ENCODE data around the gene ZNF620.
"Not testable (repeated sequence)": the region's sequence is repeated elsewhere in the genome, so short reads cannot be mapped to it uniquely, and the experiment has no call there.

ZNF620 gene
- 6.5 to 6.6 reads per million in 2 experiments for total RNA-seq

DNA sequence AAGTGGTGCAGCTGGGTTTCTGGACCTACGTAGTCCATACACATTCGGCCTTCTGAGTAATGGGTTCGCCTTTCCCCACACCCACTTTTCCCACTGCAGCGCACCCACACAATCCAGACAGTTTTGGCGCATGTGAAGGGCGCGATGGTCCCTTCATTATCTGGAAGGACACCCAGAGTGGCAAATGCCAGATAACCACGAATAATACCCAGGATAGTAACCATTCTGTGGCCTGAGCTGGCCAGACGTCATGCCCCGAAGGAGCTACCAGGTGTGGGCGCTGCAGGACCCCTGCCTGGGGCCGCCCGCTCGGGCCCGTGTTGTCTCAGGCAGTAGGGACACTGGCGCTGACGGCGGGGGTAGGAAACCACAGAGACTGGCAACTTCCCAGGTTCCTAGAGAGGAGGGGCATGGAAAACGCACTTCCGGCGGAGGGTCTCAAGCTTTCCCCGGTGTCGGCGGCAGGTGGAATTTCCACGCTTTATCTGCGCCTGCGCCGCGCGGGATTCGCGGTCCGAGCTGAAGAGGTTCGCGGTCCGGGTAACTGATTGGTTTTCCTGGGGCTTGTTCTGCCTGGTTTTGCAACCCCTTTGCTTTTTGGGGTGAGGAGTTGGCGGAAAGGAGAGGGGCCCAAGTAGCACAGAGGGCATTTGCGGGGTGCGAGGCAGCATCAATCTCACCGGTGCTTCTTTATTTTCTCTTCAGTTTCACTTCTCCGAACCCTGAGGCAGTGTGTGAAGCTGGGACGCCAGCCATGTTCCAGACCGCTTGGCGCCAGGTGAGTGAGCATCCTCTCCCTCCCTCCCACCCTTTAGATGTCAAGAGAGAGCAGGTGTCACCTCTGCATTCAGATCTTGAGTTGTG, at the start of gene ZNF620:
TSS of gene ZNF620 (plus strand) at position 441 of the 864 bp plus-strand sequence. CDS start at position 755, 314 bp downstream.
- DNase-seq (ENCODE audit: low read depth), result peak; percentile 14

GRCh38 chr3:40456279-40456939, 49.4 kb upstream of the ZNF620 start:
- DNase-seq (ENCODE audit: low read depth), result no peak

DNA sequence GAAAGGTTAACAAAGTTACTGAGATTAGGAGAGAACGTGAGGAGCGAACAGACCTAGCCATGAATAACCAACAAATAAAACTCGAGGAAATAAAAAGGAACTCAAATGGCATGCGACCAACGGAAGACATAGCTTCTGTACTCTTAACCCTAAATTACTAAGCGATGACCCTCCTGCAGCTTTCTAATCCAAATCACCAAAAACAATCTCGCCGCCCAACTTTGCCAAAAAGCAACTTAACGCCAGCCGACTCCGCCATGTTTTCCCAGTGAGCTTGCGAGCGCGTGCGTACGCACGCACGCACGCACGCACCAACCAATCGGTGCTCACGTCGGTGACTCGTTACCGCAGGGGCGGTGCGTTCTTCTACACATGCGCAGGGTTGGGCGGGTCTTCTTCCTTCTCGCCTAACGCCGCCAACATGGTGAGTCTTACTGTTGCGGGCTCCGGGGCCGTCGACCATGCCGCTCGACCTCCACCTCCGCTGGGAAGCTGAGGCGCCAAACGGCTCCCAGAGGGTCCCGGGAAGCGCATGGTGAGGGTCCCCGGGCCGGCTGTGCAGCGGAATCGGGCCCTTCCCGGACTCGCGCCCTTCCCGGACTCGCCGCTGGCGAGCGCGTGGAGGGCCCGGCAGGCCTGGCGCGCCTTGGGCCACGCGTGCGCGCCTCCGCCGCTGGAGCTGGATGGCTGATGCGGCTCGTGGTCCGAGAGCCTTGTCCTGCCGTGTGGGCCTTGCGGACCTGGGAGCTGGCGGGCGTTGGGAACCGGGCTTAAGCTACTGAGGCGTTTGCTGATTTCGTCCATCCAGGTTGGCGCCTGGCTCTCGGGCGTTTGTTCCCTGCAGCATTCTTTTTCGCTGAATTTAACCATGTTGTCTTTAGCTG, 48.7 kb upstream of the ZNF620 start, which contains the start of gene RPL14:
TSS of gene RPL14 (plus strand) at position 400 of the 884 bp plus-strand sequence. CDS start at position 533, 133 bp downstream.
- DNase-seq (ENCODE audit: low read depth), result peak; percentile 90

GRCh38 chr3:40458473-40458872, 47.4 kb upstream of the ZNF620 start:
- DNase-seq (ENCODE audit: low read depth), result no peak

GRCh38 chr3:40460481-40460880, 45.4 kb upstream of the ZNF620 start:
- not testable (repeated sequence) for DNase-seq (ENCODE audit: low read depth)

DNA sequence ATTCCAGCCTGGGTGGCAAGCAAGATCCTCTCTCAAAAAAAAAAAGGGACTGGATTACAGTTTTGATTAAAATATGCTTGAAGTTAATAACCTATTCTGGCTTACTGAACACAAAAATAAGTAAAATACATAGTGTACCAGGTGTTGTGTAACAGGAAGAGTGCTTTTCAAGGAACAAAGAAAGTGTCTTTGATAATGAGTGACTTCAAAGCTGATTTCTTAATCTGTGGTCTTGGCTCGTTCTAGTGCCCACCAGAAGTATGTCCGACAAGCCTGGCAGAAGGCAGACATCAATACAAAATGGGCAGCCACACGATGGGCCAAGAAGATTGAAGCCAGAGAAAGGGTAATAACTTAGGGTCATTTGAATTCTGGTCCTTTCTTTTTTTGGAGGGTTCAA, 44.7 kb upstream of the ZNF620 start:
- no peak for DNase-seq (ENCODE audit: low read depth)

- DNase-seq (ENCODE audit: low read depth), result not testable (repeated sequence)
Observed at GRCh38 chr3:40462838-40463237, 43.0 kb upstream of the ZNF620 start.

GRCh38 chr3:40463579-40463978, 42.3 kb upstream of the ZNF620 start:
- DNase-seq (ENCODE audit: low read depth), result no peak

DNA sequence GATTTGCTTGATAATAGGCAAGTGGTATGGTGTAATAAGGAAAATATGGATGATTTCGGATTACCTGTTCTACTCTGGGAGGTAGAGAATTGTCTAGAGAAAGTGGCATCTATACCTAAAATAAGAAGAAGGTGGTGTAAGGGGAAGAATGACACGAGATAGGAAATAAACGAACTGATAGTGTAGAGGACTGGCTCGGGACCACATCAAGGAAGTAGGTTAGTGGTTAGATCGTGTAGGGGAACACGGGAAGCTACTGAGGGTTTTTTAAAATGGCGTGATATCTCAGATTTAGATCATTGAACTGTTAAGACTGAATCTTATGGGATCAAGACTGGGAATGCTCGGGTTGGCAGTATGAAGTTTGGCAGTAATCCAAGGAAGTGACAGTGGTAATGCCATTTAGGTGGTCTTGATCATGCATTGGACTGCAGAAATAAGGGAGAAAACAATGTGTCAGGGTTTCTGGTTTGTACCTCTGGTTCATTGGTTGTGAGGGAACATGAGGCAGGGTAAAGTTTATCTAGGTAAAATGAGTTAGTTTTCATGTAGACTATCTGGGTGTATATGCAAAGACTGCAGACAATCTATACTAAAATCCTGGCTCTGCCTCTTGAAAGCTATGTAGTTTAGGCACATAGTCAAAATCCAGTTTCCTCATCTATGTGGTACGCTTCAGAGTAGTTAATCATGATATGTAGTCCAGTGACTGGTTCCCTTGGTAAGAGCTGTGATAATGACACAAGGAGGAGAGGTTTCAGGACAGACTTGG, 41.3 kb upstream of the ZNF620 start:
- DNase-seq (ENCODE audit: low read depth), result no peak

DNA sequence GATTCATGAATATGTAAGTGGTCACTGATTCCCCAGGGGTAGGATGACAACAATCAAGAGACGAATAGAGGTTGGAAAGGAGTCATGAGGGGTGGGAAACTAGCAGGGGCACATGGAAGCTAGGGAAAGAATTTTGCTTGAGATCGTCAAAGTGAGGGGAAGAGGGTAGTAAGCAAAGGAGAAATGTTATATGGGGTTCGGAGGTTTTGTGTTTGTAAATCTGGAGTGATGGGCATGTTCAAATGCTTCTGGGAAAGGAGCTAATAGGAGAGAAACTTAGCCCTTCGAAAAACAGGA, 40.8 kb upstream of the ZNF620 start:
- no peak for DNase-seq (ENCODE audit: low read depth)

GRCh38 chr3:40465456-40465855, 40.4 kb upstream of the ZNF620 start:
- DNase-seq (ENCODE audit: low read depth), result no peak

GRCh38 chr3:40468018-40468417, 37.8 kb upstream of the ZNF620 start:
- no peak for DNase-seq (ENCODE audit: low read depth)

DNA sequence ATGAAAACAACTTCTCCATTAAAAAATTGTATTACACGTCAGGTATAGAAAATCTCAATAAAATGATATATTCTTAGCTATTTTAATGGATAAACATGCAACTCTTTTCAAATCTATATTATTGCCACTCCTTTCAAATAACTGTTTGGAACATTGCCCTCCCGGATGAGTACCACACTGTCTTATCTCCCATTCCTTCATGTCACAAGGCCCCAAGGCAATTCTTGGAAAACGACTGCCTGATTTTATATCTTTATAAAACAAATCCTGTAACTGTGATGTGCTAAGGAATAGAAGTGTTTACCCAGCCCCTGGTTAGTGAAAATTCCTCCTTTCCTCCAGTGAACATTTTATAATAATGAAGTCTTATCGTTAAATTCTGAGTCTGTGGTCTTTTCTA, 35.1 kb upstream of the ZNF620 start:
- DNase-seq (ENCODE audit: low read depth), result no peak

- DNase-seq (ENCODE audit: low read depth), result peak; percentile 18
Observed at GRCh38 chr3:40476478-40477470, 29.1 kb upstream of the ZNF620 start, which contains the start of gene ZNF619. Gene ZNF619, plus strand, starts transcription at chr3:40477122. Its CDS starts 858 bp downstream, at chr3:40477980.

DNA sequence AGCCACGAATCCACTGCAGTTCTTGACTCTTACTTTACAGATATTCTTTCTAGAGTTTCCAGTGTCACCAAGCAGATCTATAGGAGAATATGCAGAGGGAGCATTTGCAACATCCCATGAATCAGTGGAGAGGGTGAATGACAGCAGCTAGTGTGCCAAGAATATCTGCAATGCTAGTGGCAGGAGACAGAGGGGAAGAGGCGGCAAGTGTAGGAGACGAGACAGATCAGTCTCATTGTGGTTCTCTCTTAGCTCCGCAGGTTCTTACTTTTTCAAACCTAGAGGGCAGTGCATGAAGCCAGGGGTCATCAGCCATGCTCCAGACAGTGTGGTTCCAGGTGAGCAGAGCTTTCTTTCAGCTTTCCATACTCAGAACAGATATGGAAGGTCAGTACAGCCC, 28.2 kb upstream of the ZNF620 start:
- DNase-seq (ENCODE audit: low read depth), result no peak

DNA sequence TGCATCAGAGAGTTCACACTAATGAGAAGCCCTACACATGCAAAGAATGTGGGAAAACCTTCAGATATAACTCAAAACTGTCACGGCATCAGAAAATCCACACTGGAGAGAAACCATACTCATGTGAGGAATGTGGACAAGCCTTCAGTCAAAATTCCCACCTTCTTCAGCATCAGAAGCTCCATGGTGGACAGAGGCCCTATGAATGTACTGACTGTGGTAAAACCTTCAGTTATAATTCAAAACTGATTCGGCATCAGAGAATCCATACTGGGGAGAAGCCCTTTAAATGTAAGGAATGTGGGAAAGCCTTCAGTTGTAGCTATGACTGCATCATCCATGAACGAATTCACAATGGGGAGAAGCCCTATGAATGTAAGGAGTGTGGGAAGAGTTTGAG, 18.7 kb upstream of the ZNF620 start:
- no peak for DNase-seq (ENCODE audit: low read depth)

GRCh38 chr3:40490916-40491315, 14.9 kb upstream of the ZNF620 start:
- no peak for DNase-seq (ENCODE audit: low read depth)

GRCh38 chr3:40494698-40495097, 11.1 kb upstream of the ZNF620 start:
- DNase-seq (ENCODE audit: low read depth), result no peak

DNA sequence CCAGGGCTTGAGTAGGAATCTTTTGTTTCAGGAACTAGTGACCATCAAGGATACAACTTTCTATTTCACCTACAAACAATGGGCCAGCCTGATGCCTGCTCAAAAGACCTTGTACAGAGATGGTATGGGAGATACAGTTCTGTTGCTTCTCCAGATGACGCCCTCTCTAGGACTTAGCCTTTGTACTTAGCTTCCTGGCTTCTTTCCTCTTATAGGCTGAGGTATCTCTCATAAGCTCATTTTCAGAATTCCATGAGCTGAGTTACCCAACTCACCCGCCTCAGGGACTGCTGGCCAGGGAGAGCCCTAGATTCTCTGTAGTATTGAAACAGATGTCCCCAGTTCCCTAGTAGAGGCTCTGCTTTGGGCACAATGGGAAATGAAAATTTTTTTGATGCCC, 8.6 kb upstream of the ZNF620 start:
- no peak for DNase-seq (ENCODE audit: low read depth)

DNA sequence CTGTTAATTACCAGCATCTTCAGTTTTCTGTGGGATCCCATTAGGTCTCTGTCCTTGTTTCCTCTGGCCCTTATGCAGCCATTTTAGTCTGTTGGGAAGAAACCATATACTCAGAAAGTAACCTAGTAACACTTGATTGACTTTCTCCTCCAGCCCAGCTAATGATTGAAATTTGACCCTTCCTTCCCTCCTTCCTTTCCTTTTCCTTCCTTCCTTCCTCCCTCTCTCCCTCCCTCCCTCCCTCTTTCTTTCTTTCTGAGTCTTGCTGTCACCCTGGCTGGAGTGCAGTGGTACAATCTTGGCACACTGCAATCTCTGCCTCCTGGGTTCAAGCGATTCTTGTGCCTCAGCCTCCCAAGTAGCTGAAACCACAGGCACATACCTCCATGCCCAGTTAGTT, 5.9 kb upstream of the ZNF620 start:
- no peak for DNase-seq (ENCODE audit: low read depth)
